SK-N-MC (cell line): ENCODE results near the gene GIPC1.

ENCODE experiments used
- EZH2 ChIP-seq: fragments of 200-600 bp; sonication (generic); IDR thresholded peaks from one replicate; pipeline ENCODE4 v1.6.1; 2017; ENCODE audit warnings: antibody characterized with exemption
- FOXP2 ChIP-seq: optimal IDR thresholded peaks from 2 replicates; pipeline ENCODE3; 2011; ENCODE audit warnings: mild to moderate bottlenecking, moderate library complexity; ENCODE audit not compliant: insufficient read depth; ENCODE audit errors: extremely low read length, control extremely low read depth
- POLR2AphosphoS5 ChIP-seq: IDR thresholded peaks from 2 replicates; pipeline ENCODE4 v1.6.1; 2012; ENCODE audit warnings: mild to moderate bottlenecking, low read depth, low read length, borderline replicate concordance

- no peak for TF ChIP-seq POLR2AphosphoS5
- no peak for TF ChIP-seq EZH2
- no peak for TF ChIP-seq FOXP2
Observed at GRCh38 chr19:14502334-14503092, 6.6 kb upstream of the GIPC1 start.
